OCI-M1 (cell line): ENCODE measurements around the gene CEP89.
A peak's percentile ranks its signal among the peaks of the same experiment; 100 is the strongest.
"Not testable (repeated sequence)": the region's sequence is repeated elsewhere in the genome, so short reads cannot be mapped to it uniquely, and the experiment has no call there.

Experiments used
- DNase-seq: peaks from one replicate; lab custom pipeline; 2025; lab: John Stamatoyannopoulos, UW

CEP89 gene

DNA sequence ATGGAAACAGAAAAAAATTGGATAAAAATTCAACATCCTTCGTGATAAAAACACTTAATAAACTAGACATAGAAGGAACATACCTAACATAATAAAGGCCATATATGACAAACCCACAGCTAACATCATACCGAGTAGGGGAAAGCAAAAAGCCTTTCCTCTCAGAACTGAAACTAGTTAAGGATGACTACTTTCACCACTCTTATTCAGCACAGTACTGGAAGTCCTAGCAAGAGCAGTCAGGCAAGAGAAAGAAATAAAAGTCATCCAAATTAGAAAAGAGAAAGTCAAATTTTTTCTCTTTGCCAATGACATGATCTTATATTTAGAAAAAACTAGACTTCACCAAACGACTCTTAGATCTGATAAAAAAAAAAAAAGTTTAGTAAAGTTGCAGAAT is 76.4 kb downstream of the CEP89 start:
- no peak for DNase-seq

GRCh38 chr19:32891609-32892008 is 80.1 kb downstream of the CEP89 start:
- peak; percentile 15 for DNase-seq

DNA sequence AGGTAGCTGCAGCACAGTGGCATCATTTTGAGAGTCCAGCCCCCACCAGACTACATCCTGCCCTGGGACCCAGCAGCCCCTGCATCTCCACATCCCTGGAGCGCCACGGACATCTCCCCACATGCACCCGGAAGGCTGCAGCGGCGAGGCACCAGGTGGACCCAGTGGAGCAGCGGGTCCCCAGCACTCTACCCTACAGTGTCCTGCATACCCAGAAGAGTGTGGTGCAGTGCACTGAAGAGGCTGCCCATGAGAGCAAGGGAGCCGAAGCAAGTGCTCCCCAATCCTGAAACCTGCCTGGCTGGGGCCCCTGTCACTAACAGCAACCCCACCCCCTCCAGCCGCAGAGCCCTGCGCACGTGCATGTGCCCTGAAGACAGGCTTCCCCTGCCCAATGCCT is 80.9 kb downstream of the CEP89 start:
- no peak for DNase-seq

GRCh38 chr19:32890326-32890725 is 81.4 kb downstream of the CEP89 start:
- no peak for DNase-seq

DNA sequence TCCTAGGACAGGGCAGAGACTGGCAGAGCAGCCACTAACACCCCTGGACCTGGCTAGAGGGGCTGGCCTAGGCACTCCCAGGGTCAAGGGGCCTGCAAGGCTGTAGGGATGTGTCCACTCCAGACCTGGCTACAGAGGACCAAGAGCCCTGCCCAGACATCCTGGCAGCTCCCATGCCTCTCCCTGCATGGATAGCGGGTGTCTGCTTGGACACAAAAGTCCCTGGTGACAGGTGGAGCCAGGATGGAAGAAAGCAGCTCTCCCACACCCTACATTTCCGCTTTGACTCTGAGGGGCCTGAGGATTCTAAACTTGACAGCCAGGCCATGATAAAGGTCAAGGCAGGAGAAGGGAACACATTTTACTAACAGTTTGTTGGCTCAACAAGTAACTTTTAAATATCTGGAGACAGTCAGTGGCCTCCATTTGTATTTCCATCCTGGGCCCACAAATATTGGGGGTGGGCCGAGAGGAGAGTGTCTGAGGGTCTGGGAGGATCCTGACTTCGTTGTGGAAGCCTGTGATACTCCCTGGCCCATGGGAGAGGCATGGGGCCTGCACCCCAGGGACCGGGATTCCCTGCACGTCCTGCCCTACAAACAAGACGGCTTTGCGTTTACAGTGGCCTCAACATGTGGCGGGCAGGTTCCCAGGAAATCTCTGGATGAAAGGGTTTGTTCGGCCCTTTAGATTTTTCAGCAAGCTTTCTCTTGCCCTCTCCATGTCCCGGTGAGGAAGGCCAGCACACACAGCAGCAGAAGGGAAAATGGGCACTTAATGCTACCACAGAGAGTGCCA is 82.4 kb downstream of the CEP89 start:
- no peak for DNase-seq

DNA sequence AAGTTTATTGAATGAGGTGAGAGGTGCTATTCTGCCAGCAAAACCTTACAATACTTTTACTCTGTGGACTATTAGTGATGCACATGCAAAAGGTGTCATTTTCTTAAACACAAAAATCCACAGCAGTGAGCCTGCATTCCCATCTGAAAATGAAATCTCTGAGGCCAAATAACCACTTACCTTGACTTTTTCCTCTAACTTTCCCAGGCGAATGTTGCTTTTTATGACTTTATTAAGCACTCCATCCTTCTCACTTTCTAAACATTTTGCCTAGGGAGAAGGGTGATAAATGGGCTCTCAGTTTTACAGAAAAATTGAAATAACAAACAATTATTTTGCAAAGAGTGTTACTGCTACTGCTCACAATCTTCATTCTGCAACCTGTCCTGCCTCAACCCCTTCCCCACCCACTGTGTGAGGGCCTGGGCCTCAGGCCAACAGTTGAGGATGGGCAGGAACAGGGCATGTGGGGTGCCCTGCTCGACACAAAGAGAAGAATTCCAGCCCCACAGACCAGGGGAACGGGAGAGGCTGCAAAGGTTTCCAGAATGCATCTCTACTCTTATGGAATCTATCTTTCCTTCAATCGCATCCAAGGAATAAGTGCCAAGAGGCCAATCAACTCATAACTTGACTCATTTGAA is 84.1 kb downstream of the CEP89 start:
- DNase-seq: no peak

- DNase-seq: no peak
These were observed 85.5 kb downstream of the CEP89 start for GRCh38 chr19:32886241-32886640.

DNA sequence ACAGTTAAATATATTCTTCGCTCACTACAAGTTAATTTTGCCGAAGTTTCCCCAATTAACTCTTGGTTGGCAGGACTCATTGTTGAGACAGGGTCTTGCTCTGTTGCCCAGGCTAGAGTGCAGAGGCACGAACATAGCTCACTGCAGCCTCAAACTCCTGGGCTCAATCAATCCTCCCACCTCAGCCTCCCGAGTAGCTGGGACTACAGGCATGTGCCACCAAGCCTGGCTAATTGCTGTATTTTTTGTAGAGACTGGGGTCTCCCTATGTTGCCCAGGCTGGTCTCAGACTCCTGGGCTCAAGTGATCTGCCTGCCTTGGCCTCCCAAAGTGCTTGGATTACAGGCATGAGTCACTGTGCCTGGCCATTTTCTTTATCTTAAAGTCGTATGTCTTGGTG is 86.5 kb downstream of the CEP89 start:
- DNase-seq: not testable (repeated sequence)

DNA sequence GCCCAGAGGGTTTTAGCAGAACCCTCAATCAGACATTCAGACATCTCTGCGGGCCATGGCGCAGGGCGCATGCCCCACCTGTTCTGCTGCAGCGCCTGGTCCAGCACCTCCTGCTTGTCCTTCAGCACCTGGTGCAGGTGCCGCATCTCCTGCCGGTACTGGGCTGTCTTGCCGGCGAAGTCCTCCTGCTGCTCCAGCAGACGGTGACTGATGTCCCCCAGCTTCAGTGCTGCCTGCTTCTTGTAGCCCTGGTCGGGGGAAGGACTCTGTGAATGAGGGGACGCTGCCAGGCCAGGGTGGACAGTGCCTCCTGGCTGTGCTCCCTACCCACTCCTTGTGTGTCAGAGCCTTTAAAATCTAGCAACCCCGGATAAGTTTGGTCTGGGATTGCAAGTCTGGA is 90.0 kb downstream of the CEP89 start:
- DNase-seq: no peak

DNA sequence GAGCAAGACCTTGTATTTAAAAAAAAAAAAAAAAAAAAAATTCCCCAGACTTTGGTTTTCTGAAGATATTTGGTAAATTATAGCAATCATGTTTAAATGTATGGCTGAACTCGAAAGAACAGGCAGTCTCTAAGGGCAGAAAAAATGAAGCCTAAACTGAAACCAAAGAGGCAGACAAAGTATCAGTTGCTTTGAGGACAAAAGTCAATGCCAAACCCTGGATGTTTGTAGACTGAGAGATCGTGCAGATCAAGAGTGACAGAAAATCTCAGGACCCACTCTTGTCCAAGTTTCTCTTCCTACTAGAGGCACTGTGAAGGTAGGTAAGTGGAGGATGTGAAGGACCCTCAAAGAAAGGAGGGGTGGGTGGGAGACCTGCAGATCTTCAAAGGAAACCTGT is 91.1 kb downstream of the CEP89 start:
- no peak for DNase-seq

DNA sequence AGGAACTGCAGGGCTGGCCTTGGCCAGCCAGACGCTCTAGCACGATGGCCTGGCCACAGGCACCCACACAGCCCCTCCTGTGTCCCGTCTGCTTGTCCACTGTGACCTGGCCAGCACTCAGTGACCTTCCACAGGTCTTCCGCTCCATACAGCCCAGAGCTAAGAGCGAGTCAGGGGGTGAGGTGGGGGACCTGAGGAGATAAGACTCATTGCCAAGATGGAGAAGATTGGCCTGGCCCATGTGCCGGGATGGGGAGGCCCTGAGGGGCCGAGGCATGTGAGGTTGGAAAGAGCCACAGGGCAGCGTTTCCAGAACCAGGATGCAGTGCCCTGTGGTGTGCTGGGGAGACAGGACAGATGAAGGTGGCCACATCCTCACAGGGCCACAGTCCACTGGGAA is 92.0 kb downstream of the CEP89 start:
- DNase-seq: no peak

GRCh38 chr19:32878988-32879387 is 92.8 kb downstream of the CEP89 start:
- no peak for DNase-seq

DNA sequence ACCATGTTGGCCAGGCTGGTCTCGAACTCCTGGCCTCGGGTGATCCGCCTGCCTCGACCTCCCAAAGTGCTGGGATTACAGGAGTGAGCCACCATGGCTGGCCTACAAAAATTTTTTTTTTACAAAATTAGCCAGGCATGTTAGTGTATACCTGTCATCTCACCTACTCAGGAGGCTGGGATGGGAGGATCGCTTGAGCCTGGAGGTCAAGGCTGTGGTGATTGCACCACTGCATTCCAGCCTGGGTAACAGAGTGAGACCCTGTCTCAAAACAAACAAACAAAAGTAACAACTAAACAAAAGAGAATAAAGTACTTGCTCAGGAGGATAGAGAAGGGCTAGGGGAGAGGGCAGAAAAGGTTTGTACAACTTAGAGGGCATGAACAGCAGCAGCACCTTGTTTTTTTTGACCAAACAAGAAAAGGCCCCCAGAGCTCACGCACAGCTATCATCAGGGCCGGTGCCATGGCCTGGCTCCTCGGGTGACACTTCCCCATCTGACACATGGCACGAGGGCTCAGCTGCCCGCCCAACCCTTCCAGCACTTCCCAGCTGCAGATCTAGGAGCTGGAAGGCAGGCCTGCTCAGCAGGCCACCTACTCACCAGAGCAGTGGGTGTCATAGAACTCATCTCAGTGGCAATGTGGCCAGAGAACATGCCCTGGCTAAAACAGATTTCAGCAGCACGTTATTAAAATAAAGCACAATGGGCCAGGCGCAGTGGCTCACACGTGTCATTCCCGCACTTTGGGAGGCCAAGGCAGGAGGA is 93.6 kb downstream of the CEP89 start:
- no peak for DNase-seq

- DNase-seq: no peak
These were observed 94.3 kb downstream of the CEP89 start for GRCh38 chr19:32877323-32877912.

DNA sequence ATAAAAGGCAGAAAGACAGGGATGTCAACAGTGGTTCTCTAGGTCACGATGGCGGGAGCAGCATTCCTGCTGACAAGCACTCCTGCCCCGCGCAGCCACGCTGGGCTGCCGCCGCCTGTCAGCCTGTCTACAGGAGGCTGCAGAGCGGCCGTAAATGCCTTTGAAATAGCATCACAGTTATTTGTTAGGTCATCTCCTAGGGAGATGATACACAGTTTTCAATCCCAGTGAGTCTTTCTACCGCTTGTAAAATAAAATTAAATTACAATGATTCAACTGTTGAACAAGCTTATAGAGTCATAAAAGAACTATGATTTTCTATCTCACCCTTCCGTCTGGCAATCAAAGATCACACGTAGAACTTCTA is 94.9 kb downstream of the CEP89 start:
- DNase-seq: no peak

DNA sequence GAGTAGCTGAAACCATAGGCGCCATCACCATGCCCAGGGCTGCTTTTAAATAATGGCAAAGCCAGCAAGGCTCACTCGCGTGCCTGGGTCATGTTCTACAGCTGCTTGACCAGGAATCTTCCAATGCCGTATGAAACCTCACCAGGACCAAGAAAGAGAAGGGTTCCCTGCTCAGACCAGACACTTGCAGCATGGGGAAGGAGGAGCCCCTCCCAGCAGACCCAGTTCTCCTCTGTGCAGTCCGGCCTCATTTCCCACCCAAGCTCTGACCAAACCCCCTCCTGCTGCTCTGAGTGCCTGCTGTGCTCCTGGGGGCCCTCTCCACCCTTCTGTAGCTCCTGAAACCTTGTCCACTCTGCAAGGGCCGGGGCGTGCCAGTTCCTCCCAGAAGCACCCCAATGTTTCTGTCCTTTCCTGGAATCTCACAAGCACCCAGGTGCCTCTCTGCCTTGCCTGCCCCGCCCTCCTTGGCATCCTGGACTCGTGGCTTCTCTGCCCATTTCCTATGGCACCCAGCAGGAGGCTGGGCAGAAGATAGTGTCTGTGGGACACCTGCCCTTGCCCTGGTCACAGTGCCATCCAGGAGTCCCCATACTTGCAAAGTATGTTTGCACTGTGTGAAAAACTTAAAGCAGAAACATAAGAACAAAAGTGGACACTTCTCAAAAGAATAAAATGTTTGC is 95.4 kb downstream of the CEP89 start:
- DNase-seq: no peak

DNA sequence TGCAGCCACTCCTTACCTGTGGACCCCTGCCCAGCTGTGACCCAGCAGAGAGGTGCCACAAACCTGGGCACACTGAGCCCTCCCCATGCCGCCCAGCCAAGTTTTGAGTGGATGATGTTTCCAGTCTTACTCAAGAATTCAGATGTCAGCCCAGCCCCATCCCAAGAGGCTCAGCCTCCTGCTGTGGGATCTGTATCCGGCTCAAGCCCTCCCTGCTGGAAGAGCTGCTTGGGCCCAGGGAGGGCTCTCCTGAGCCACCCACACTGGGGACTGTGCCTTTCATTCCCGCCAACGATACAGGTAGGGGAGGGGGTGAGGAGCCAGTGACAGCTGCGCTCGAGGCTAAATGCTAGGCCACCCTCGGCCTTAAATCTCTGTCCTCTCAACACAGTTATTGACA is 96.3 kb downstream of the CEP89 start:
- DNase-seq: no peak

DNA sequence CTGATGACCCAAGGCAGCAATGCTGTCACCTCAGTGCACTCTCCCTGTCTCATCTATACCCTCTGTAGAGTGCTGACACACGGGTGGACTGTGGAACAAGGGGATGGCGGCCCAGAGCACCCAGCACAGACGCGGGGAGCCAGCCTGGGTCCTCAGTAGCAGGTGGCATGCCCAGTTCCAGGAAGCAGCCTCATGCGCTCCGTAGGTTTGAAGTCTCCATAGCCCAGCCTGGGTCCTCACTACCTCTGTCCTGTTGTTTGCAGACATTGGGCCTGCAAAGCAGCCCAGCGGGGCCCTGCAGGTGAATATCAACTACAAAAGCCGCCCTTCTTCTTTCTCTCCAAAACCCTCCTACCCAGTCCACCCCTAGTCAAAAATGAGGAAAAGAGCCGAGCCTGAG is 97.2 kb downstream of the CEP89 start:
- DNase-seq: no peak

GRCh38 chr19:32873247-32873959 is 98.4 kb downstream of the CEP89 start:
- DNase-seq: no peak

GRCh38 chr19:32872391-32872790 is 99.4 kb downstream of the CEP89 start:
- no peak for DNase-seq

DNA sequence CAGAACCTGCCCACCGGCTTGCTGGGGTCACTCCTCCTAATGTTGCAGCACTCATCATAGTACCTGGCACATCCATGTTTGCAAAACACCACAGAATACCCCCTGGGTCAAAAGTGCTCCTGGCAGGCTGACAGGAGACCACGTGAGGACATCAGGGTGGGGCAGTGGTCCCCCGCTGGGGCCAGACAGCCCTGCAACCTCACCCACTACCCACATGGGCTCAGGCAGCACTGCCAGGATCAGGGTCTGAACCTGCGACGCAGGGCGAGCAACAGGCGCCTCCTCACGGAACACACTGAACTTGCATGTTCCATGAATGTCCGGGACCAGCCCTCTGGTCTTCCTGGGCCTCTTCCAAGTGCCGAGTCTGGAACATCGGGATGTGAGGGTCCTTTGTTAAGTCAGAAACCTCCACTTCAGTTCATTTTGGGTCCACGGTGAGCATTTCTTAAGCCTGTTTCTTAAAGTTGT is 100.7 kb downstream of the CEP89 start:
- no peak for DNase-seq
